GM18858 (cell line): ENCODE data around the gene THSD4.

ENCODE experiments used
- ATAC-seq: cut with Tn5 transposase; IDR thresholded peaks from one replicate; pipeline ENCODE4 v1.9.1; 2021; ENCODE audit not compliant: unreplicated experiment

The THSD4 gene

GRCh38 chr15:71288348-71288955 is 173.2 kb downstream of the THSD4 start:
- ATAC-seq, result no peak

GRCh38 chr15:71290002-71290401 is 174.7 kb downstream of the THSD4 start:
- ATAC-seq, result no peak

GRCh38 chr15:71290881-71291635 is 175.8 kb downstream of the THSD4 start:
- ATAC-seq, result no peak

- no peak for ATAC-seq
Measured at GRCh38 chr15:71291723-71292122, 176.5 kb downstream of the THSD4 start.

GRCh38 chr15:71293723-71294122 is 178.5 kb downstream of the THSD4 start:
- no peak for ATAC-seq

- no peak for ATAC-seq
Measured at GRCh38 chr15:71294251-71294910, 179.1 kb downstream of the THSD4 start.

- no peak for ATAC-seq
Measured at GRCh38 chr15:71294911-71295602, 179.8 kb downstream of the THSD4 start.

- no peak for ATAC-seq
Measured at GRCh38 chr15:71295603-71296314, 180.5 kb downstream of the THSD4 start.

GRCh38 chr15:71296315-71296679 is 181.0 kb downstream of the THSD4 start:
- ATAC-seq, result no peak

GRCh38 chr15:71301958-71302621 is 186.8 kb downstream of the THSD4 start:
- ATAC-seq, result no peak

GRCh38 chr15:71302861-71303410 is 187.7 kb downstream of the THSD4 start:
- ATAC-seq, result no peak

- ATAC-seq, result no peak
Measured at GRCh38 chr15:71303977-71304376, 188.7 kb downstream of the THSD4 start.

GRCh38 chr15:71304681-71305080 is 189.4 kb downstream of the THSD4 start:
- no peak for ATAC-seq

- no peak for ATAC-seq
Measured at GRCh38 chr15:71306538-71306937, 191.3 kb downstream of the THSD4 start.

GRCh38 chr15:71312194-71312708 is 197.0 kb downstream of the THSD4 start:
- ATAC-seq, result no peak

- ATAC-seq, result no peak
Measured at GRCh38 chr15:71312731-71313460, 197.6 kb downstream of the THSD4 start.

- ATAC-seq, result no peak
Measured at GRCh38 chr15:71313806-71314205, 198.5 kb downstream of the THSD4 start.

GRCh38 chr15:71314956-71315537 is 199.8 kb downstream of the THSD4 start:
- ATAC-seq, result no peak

- ATAC-seq, result no peak
Measured at GRCh38 chr15:71316911-71317310, 201.6 kb downstream of the THSD4 start.
